CD4-positive, alpha-beta T cell treated with Interleukin-17A for 1 hour (primary cell): ENCODE measurements around the gene CEP290.

ENCODE experiments used
- DNase-seq: peaks from one replicate; pipeline ENCODE4 v3.0.0-alpha.2; 2020

CEP290 gene

GRCh38 chr12:88141774-88142609 is at the start of gene CEP290, which contains the start of gene TMTC3:
Gene CEP290, minus strand, starts transcription at chr12:88142088. Its CDS starts 781 bp downstream, at chr12:88141307.
Gene TMTC3, plus strand, starts transcription at chr12:88142307. Its CDS starts 6,009 bp downstream, at chr12:88148316.
- peak; percentile 98 for DNase-seq

- DNase-seq = no peak
Observed at GRCh38 chr12:88188180-88188579, 46.3 kb upstream of the CEP290 start.

GRCh38 chr12:88187571-88187970 is 45.7 kb upstream of the CEP290 start:
- DNase-seq = no peak

- DNase-seq = no peak
Observed at GRCh38 chr12:88185988-88186387, 44.1 kb upstream of the CEP290 start.

- no peak for DNase-seq
Observed at GRCh38 chr12:88185279-88185678, 43.4 kb upstream of the CEP290 start.

- no peak for DNase-seq
Observed at GRCh38 chr12:88184196-88184595, 42.3 kb upstream of the CEP290 start.

GRCh38 chr12:88182416-88182815 is 40.5 kb upstream of the CEP290 start:
- no peak for DNase-seq

- no peak for DNase-seq
Observed at GRCh38 chr12:88181881-88182280, 40.0 kb upstream of the CEP290 start.

- no peak for DNase-seq
Observed at GRCh38 chr12:88179436-88180014, 37.6 kb upstream of the CEP290 start.

GRCh38 chr12:88175544-88175943 is 33.7 kb upstream of the CEP290 start:
- no peak for DNase-seq

GRCh38 chr12:88172844-88173407 is 31.0 kb upstream of the CEP290 start:
- no peak for DNase-seq

GRCh38 chr12:88167384-88167783 is 25.5 kb upstream of the CEP290 start:
- no peak for DNase-seq

GRCh38 chr12:88166179-88166578 is 24.3 kb upstream of the CEP290 start:
- no peak for DNase-seq

GRCh38 chr12:88163371-88163770 is 21.5 kb upstream of the CEP290 start:
- no peak for DNase-seq

GRCh38 chr12:88156075-88156654 is 14.3 kb upstream of the CEP290 start:
- DNase-seq = no peak

GRCh38 chr12:88153959-88154358 is 12.1 kb upstream of the CEP290 start:
- no peak for DNase-seq

- DNase-seq = no peak
Observed at GRCh38 chr12:88150063-88150462, 8.2 kb upstream of the CEP290 start.

GRCh38 chr12:88145567-88146505 is 3.9 kb upstream of the CEP290 start:
- no peak for DNase-seq

GRCh38 chr12:88144546-88145468 is 2.9 kb upstream of the CEP290 start:
- DNase-seq = no peak

GRCh38 chr12:88144037-88144436 is 2.1 kb upstream of the CEP290 start:
- no peak for DNase-seq

GRCh38 chr12:88142610-88142991 is 713 bp upstream of the CEP290 start:
- no peak for DNase-seq

GRCh38 chr12:88141425-88141773 is 489 bp downstream of the CEP290 start:
- DNase-seq = no peak
